Stimulated activated CD4-positive, alpha-beta T cell treated with anti-CD3 and anti-CD28 coated beads, TNF-alpha, amount 100 ng/mL, for 48 hours (primary cell): ENCODE results near the gene TLNRD1.

Experiments used
- DNase-seq, 3 donors: peaks; one replicate each; pipeline ENCODE4 v3.0.0-alpha.2; 2020; ENCODE audit warnings: low read depth in 3 of 3

Gene TLNRD1

DNA sequence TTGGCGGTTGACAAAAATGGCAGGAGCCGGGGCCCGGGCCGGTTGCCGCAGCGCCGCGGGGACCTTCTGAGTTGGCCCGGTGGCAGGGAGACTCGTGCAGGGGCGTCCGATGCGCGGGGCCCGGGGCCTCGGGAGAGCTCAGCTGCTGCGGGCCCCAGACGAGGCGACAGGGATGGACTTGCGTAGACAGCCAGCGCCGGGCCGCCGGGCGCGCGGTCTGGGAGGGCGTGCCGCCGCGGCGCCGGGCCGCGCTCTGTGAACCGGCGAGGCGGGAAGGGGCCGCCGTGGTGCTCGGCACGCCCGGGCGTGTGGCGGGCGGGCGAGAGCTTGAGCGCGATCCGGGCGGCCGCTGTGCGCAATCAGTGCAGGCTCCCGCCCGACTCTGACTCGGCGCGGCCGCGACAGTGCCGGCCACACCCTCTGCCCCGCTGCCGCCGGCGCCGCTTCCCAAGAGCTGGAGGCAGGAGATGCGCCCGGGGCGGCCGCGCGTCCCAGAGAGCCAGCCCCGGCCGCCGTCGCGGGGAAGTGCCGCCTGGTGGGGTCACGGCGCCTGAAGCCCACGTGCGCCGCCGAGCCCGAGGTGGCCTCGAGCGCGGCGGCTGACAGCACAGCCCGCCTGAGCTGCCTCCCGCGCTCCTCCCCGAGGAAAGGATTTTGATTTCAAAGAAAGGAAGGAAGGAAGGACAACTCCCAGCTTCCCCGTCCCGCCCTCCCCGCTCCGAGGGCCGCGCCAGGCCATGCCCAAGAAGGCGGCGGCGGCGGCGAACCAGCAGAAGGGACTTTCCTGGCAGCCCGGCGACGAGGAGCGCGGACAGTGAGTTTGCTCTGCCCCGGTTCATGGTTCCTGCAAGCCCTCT is 657 bp downstream of the TLNRD1 start:
- DNase-seq = peak; percentile 12 to 30 (median 27)

- no peak for DNase-seq
These were observed 1.2 kb downstream of the TLNRD1 start for GRCh38 chr15:81002009-81002330.

DNA sequence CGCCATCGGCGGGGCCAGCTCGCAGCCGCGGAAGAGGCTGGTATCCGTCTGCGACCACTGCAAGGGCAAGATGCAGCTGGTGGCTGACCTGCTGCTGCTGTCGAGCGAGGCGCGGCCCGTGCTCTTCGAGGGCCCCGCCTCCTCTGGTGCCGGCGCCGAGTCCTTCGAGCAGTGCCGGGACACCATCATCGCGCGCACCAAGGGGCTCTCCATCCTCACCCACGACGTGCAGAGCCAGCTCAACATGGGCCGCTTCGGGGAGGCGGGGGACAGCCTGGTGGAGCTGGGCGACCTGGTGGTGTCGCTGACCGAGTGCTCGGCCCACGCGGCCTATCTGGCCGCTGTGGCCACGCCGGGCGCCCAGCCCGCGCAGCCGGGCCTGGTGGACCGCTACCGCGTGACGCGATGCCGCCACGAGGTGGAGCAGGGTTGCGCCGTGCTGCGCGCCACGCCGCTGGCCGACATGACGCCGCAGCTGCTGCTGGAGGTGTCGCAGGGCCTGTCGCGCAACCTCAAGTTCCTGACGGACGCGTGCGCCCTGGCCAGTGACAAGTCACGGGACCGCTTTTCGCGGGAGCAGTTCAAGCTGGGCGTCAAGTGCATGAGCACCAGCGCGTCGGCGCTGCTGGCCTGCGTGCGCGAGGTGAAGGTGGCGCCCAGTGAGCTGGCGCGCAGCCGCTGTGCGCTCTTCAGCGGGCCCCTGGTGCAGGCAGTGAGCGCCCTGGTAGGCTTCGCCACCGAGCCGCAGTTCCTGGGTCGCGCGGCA is 1.8 kb downstream of the TLNRD1 start:
- DNase-seq = no peak

DNA sequence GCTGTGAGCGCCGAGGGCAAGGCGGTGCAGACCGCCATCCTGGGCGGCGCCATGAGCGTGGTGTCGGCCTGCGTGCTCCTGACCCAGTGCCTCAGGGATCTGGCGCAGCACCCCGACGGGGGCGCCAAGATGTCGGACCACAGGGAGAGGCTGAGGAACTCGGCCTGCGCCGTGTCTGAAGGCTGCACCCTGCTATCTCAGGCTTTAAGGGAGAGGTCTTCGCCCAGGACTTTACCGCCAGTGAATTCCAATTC is 2.3 kb downstream of the TLNRD1 start:
- no peak for DNase-seq

GRCh38 chr15:81006124-81006523 is 5.4 kb downstream of the TLNRD1 start:
- DNase-seq = no peak

DNA sequence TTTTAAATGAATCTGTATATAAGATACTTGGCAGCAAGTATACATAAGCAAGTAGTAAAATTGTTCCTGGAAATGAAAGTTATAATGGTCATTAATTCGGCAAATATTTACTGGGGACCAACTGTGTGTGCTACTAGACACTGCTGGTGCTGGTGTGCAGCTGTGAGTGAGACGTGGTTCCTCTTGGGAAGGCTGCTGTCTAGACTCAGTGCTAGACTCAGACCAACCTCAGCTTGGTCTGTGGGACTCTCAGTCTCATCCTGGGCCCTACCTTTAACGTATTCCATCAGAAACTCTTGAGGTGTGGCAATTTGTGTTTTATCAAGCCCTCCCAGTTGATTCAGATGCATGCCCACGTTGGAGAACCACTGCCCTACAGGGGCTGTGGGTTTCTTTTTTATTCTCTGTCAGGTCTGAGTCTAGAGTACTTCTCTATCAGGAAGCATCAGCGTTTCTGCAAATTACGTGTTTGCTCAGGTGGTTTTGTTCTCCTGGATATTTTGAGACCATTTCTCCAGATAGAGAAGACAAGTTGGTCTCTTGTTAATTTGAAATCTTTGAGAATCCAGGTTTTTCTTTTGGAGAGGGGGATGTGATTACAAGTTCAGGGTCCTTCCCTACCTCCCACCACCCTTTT is 6.8 kb downstream of the TLNRD1 start:
- DNase-seq = no peak

DNA sequence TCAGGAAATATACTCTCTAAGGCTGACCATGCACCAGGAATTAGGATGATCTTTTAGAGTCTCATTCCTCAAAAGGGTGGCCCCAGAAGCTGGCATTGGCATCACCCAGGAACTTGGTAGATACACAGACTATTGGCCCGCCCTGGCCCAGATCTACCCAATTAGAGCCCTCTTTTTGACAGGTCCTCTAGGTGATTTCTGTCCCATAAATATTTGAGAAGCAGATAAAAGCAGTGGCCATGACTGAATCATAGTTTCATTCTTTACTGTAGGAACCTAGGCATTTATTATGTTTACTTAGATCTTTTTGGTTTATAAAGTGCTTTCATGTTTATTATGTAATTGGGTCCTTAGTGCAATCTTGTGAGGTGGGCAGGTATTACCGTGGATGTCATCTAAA is 7.6 kb downstream of the TLNRD1 start:
- DNase-seq = no peak

DNA sequence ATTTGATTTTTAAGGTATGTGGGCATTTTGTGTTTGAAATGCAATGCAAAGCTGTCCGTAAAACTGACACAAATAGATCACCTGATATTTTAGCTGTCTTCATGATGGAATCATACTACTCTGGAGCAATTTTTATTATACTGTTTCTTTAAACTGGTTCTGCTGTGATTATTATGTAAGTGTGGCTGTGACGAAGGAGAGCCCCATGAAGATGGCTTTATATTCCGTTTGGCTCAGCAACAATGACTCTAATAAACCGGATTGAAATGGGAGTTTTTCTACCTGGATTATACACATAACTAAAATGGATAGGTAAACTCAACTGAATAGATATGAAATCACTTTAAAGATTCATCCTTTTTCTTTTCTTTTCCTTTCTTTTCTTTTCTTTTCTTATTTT is 9.4 kb downstream of the TLNRD1 start:
- no peak for DNase-seq

DNA sequence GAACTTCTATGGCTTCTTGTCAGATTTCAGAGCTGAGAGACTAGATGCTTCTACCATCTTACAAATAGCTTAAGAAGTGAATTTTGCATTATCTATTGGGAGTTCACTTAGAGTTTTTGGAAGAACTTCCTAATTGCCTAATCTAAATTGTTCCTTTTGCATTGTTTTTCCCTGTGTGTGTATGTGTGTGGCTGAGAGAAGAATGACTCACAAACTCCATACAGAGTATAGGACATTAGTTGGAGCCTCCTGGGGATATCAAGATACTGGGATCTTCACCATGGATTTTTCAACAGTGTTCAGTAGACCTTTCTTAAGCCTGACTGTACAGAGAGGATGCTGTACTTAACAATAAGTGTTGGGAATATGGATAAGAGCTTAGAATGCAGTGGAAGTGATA is 10.9 kb downstream of the TLNRD1 start:
- no peak for DNase-seq

GRCh38 chr15:81012588-81012987 is 11.9 kb downstream of the TLNRD1 start:
- DNase-seq = no peak

DNA sequence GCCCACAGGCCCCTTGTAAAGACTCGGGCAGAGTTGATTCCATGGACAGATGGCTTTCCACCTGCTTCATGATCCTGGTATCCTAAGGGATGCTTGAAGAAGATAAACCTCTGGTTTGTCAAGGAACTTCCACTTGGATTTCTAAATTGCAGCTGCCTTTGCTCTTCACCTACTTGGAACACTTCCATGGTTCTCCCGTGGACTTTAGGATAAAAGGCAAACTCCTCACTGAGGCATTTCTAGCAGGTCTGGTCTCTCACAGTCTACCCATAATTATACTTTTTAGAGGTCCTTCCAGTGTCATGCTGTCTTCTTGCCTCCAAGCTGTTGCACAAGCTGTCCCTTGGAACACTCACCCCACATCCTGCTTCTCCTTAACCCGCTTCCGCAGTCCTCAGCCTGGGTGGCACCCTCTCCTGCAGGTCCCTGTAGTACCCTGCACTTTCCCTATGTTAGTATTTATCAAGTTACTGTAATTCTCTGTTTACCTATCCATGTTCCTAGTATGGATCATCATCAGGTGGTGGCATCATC is 12.7 kb downstream of the TLNRD1 start:
- no peak for DNase-seq

GRCh38 chr15:81014446-81015093 is 13.8 kb downstream of the TLNRD1 start:
- DNase-seq = no peak

DNA sequence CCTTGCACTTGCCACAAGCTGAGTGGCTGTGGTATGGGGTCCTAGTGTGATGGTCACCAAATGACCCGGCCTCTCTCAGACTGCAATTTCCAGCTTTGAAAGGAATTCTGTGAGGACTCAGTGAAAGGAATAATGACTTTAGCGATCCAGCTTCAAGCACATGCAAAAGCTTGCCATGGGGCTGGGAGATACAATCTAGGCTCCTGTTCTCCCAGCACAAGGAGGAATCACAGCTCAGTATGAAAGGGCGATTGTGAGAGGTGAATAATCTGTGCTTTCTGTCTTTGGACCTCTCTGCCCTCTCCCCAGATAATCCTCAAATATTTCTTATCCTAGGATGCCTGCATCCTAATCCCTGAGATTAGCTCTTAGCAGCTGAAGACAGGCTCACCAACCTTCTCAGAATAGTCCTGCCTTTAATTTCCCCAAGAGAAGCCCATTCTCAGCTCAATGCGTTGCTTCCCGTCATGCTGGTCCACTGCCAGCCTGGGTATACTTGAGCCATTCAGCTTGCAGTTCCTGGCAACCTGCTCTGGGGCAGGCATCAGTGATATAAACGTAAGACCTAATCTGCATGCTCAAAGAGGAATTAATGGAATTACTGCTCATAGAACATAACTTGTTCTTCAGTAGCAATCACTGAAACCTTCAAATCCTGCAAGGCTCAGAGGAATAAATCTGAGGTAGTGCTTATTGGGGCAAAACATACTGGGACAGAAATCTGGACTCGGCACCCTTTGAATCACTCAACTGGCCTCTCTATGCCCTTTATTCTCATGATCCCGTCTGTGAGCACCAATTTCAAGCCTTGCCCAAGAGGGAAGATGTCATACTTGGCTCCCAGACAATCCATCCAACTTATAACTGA is 15.1 kb downstream of the TLNRD1 start:
- DNase-seq = no peak

DNA sequence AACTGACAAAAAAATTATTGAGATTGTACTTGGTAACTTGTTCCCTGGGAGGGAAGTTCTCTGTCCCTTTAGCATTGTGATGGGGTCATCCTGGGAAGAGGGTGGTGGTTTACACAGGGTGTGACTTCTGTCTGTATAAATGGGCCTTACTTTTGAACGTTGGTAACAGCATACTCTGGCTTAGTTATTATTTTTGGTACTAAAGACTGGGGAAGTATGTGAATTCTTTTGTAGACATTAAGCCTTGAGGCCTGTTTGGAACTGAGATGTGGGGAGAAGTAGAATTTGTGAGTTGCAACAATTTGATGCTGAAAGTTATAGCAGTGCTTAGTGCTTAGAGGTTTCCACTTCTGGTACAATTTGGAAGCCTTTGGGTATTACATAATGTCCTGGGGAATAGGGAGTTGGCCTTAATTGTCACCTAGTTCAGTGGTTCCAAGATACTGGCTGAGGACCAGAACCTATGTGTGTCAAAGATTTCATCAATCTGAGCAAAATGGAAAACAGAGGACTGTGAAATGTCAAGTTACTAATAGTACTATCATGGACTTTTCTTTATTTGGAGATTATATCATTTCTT is 15.9 kb downstream of the TLNRD1 start:
- DNase-seq = no peak

GRCh38 chr15:81018197-81018596 is 17.5 kb downstream of the TLNRD1 start:
- DNase-seq = no peak

DNA sequence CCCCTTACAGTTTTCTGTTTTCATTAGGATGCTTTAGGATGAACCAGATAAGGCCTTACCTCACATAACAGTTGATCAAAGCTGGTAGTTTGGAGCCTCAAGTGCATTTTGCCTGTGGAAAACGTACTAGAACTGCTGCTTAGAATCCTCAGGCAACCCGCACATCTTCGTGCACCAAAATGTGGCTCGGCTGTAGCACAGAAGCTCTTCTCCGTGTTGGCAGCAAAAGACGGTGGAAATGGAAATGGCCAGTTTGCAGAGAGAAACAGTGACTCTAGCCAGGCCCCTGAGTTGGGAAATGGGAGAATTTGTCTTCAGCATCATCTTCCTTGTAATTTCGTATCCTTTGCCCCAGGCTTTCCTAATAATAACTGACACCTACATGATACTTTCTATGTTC is 20.6 kb downstream of the TLNRD1 start:
- no peak for DNase-seq

DNA sequence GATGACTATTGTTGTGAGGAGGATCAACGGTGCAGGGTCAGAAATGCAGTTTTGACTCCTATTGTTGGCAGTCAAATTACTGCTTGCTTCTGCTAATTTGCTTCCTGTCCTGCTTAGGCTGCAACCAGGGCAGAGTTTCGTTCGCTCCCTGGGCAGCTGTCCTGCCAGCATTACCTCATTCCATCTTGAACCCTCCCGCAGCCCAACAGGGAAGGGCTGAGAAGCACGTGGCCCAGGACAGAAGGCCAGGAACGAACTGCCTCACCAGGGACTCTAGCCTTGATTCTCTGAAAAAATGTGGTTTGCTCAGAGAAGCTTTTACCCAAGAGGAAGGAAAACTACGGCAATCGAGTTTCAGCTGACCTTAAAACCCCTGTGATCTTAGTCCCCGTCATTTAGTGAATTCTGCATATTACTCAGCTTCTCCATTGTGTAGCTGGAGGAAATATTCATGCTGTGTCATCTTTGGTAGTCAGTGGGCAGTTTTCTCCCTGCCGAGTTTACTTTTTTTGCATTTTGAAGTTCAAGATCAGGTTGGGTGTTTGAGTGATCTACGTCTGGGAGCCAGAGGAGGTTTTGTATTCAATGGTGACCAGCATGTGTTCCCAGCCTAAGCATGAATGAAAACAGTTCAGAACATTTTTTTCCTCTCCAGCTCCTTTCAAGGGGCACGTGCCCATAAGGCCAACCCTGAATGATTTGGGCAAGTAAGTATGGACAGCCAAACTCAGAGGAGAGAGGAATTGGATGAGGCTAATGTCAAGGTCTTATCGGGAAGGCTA is 23.0 kb downstream of the TLNRD1 start:
- DNase-seq = peak in 1 of 3 donors; percentile 19

- DNase-seq = no peak
These were observed 23.6 kb downstream of the TLNRD1 start for GRCh38 chr15:81024265-81024872.

DNA sequence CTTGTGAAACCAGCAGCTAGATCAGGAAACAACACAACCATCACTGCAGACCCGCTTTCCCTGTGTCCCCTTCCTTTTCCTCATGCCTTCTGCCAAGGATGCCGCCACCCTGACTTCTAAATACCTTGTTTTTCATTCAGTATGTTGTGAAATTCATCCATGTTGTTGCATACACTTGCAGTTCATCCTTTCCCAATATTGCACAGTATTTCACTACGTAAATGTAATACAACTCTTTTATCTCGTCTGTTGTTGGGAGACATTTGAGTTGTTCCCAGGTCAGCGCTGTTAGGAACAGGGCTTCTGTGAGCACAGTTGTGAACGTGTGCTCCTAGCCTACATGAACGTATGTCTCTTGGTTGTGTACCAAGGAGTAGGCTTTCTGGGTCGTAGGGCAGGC is 24.2 kb downstream of the TLNRD1 start:
- no peak for DNase-seq
